KMS-11 (cell line): ENCODE data around the gene SGCE.

ENCODE experiments used
- H2AFZ ChIP-seq: fragments of 200-600 bp; sonication (generic); 2 replicates; pipeline ENCODE4 v1.6.1; 2016; ENCODE audit warnings: antibody characterized with exemption, mixed run types, low read depth
- H3K27ac ChIP-seq: fragments of 200-600 bp; sonication (generic); 2 replicates; pipeline ENCODE4 v1.6.1; 2016; ENCODE audit warnings: mild to moderate bottlenecking, mixed run types
- H3K27me3 ChIP-seq: fragments of 200-600 bp; sonication (generic); 2 replicates; pipeline ENCODE4 v1.6.1; 2017; ENCODE audit warnings: mild to moderate bottlenecking, low read depth, mixed run types, moderate library complexity; ENCODE audit not compliant: insufficient read depth
- H3K36me3 ChIP-seq: fragments of 200-600 bp; sonication (generic); 2 replicates; pipeline ENCODE4 v1.6.1; 2017; ENCODE audit warnings: mild to moderate bottlenecking, mixed run types; ENCODE audit not compliant: insufficient read depth
- H3K4me1 ChIP-seq: fragments of 200-600 bp; sonication (generic); 2 replicates; pipeline ENCODE4 v1.6.1; 2016; ENCODE audit warnings: mild to moderate bottlenecking, low read depth, mixed run types; ENCODE audit not compliant: poor library complexity, severe bottlenecking
- H3K4me2 ChIP-seq: fragments of 200-600 bp; sonication (generic); 2 replicates; pipeline ENCODE4 v1.7.0; 2016; ENCODE audit warnings: mild to moderate bottlenecking, mixed run types
- H3K4me3 ChIP-seq: fragments of 200-600 bp; sonication (generic); IDR thresholded peaks from 2 replicates; pipeline ENCODE4 v1.6.1; 2017; ENCODE audit warnings: low read depth, low read length, mixed read lengths; ENCODE audit not compliant: insufficient read depth
- H3K79me2 ChIP-seq: fragments of 200-600 bp; sonication (generic); 2 replicates; pipeline ENCODE4 v1.6.1; 2016; ENCODE audit warnings: low read depth, mixed run types; ENCODE audit not compliant: insufficient read depth
- H3K9ac ChIP-seq: fragments of 200-600 bp; sonication (generic); 2 replicates; pipeline ENCODE4 v1.6.1; 2016; ENCODE audit warnings: mild to moderate bottlenecking, mixed run types
- H4K20me1 ChIP-seq: fragments of 200-600 bp; sonication (generic); 2 replicates; pipeline ENCODE4 v1.6.1; 2016; ENCODE audit warnings: mild to moderate bottlenecking, mixed run types; ENCODE audit not compliant: insufficient read depth
- TF ChIP-seq, protein P1 (sequence below): fragments of 200-600 bp; sonication (generic); conservative IDR thresholded peaks from 2 replicates; pipeline ENCODE4 v1.6.1; 2017; ENCODE audit warnings: low read depth, mild to moderate bottlenecking, antibody characterized with exemption, low read length, moderate library complexity, mixed read lengths

Gene SGCE

DNA sequence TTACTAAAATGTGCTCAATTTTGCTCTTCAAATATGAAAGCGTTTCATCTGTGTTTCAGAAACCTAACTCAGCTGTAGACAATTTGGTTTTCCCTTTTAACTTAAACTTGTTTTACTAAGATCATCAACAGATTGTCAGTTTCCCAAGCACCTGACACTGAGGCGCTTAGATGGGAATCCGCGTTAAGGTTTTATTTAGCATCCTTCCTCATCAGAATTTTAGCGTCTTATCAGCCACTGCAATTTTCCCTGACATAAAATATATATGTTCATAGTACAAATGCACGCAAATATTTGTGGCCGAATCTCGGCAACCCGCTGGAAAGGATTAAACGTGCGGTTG lies 1.2 kb downstream of the SGCE start:
- peaks cover 76% of the 10 kb centered on the region for H3K79me2 ChIP-seq

DNA sequence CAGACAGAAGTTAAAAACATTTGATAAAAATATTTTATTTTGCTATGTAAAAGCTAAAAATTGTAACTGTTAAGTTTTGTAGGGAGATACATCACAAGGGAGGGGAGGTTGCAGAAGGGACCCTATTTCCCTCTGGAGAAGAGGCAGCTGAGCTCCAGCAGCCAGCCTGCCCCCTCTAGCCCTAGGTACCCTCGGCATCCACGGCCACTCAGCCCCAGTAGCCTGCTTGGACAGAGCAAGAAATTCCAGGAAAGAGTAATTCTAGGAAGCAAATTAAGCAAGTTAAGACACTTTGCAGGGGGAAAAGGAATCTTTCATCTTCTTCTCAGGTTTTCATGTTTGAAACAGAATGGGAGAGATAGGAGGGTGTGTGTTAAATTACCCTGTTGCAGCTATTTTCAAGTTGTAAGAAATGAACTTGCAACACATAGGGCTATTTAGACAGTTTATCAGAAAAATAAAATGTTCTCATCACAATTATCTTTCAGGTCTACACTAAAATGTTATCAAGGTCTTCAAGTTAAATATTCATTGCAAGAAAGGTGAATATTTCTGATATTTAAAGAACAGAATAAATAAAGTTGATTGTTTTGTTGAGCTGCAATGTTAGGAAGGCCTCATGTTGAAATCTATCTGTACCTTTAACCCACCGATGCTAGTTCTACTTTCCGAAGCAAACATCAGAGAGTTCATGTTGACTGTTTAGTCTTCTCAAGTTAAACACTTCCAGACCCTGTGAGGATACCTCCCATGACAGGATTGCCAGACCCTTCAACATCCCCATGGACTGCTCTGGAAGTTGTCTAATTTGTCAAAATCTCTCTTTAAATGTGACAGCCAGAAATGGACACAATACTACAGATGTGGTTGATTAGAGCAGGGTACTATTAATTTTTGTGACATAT lies 5.5 kb downstream of the SGCE start:
- no peak overlapping the region for H2AFZ ChIP-seq
- no peak overlapping the region for H3K27ac ChIP-seq
- TF ChIP-seq, protein P1, sequence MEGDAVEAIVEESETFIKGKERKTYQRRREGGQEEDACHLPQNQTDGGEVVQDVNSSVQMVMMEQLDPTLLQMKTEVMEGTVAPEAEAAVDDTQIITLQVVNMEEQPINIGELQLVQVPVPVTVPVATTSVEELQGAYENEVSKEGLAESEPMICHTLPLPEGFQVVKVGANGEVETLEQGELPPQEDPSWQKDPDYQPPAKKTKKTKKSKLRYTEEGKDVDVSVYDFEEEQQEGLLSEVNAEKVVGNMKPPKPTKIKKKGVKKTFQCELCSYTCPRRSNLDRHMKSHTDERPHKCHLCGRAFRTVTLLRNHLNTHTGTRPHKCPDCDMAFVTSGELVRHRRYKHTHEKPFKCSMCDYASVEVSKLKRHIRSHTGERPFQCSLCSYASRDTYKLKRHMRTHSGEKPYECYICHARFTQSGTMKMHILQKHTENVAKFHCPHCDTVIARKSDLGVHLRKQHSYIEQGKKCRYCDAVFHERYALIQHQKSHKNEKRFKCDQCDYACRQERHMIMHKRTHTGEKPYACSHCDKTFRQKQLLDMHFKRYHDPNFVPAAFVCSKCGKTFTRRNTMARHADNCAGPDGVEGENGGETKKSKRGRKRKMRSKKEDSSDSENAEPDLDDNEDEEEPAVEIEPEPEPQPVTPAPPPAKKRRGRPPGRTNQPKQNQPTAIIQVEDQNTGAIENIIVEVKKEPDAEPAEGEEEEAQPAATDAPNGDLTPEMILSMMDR: no peak
- no peak overlapping the region for H3K9ac ChIP-seq
- no peaks in the 10 kb centered on the region for H3K27me3 ChIP-seq
- H3K4me1 ChIP-seq: peaks cover 46% of the 10 kb centered on the region
- no peak overlapping the region for H3K4me3 ChIP-seq
- no peaks in the 10 kb centered on the region for H4K20me1 ChIP-seq
- peaks cover 99% of the 10 kb centered on the region for H3K79me2 ChIP-seq
- H3K4me2 ChIP-seq: no peak overlapping the region; the same call in 1 of the 2 replicates
- no peaks in the 10 kb centered on the region for H3K36me3 ChIP-seq

More for the DNA sequence above, 1.2 kb downstream of the SGCE start:
- Histone ChIP-seq H3K4me3 (peak overlapping the region; percentile 68), H2AFZ (peak overlapping the region; percentile 82; the same call in 1 of the 2 replicates), H3K27me3 (no peaks in the 10 kb centered on the region), H3K4me2 (peak overlapping the region; percentile 86), H4K20me1 (no peaks in the 10 kb centered on the region), H3K4me1 (peaks cover 48% of the 10 kb centered on the region), H3K36me3 (no peaks in the 10 kb centered on the region), H3K27ac (peak overlapping the region; percentile 81), H3K9ac (peak overlapping the region; percentile 81)
- TF ChIP-seq, protein P1: no peak

DNA sequence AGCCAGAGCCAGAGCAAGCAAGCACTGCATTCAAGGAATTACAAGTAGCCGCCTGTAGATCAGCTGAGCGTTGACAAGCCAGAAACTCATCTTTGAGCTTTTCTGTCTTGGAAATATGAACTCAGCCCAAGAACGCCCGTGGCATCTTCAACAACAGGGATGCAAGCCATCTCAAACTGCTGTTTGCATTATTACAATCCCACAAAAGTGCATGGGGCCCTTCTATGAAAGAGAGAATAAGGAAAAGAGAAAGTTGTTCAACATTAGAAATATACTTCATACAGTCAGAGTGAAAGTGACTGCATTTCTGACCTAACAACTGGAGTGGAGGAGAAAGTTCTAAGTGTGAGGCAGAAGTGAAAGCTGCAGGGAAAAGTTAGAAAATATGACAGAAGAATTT lies 6.5 kb downstream of the SGCE start:
- Histone ChIP-seq H3K79me2 (peaks cover 92% of the 10 kb centered on the region), H3K36me3 (no peaks in the 10 kb centered on the region), H3K4me2 (no peak overlapping the region), H2AFZ (no peak overlapping the region), H4K20me1 (no peaks in the 10 kb centered on the region), H3K4me3 (no peak overlapping the region), H3K4me1 (peaks cover 46% of the 10 kb centered on the region), H3K9ac (no peak overlapping the region), H3K27me3 (no peaks in the 10 kb centered on the region), H3K27ac (no peak overlapping the region)
- TF ChIP-seq, protein P1: no peak

DNA sequence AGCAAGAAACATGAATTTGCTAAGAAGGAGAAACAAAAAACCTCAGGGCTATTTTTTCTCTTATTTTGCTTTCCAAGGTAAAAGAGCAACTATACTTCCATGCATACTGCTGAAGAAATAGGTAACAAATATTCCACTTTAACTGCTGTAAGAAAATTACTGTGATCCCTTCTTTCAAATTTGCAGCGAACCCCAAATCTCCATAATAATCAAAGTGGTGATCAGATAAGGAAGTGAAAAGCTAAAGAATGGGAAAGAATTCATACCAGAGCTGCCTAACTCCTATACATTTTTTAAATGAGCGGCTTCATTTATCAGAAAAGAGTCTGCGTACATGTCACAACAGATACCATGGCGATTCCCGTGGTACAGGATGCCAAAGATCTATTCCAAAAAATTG lies 7.2 kb downstream of the SGCE start:
- Histone ChIP-seq H4K20me1 (no peaks in the 10 kb centered on the region), H3K4me1 (peaks cover 42% of the 10 kb centered on the region), H3K4me3 (no peak overlapping the region), H3K79me2 (peaks cover 86% of the 10 kb centered on the region), H2AFZ (no peak overlapping the region), H3K27ac (no peak overlapping the region), H3K4me2 (no peak overlapping the region), H3K36me3 (no peaks in the 10 kb centered on the region), H3K27me3 (no peaks in the 10 kb centered on the region), H3K9ac (no peak overlapping the region)
- TF ChIP-seq, protein P1: no peak
